GM12892 (cell line): Measurements from ENCODE around the gene CRTAC1.

Experiments
- DNase-seq: peaks from one replicate; pipeline ENCODE4 v3.0.0; 2011; ENCODE audit not compliant: insufficient read length
- FAIRE-seq: peaks from 2 replicates; lab custom pipeline; 2011; peaks lifted over from hg19 to GRCh38; lab: Jason Lieb, UNC
- POLR2A ChIP-seq: IDR thresholded peaks from 2 replicates; pipeline ENCODE4 v1.6.1; 2011; ENCODE audit warnings: low read depth, low read length, control low read depth
- POLR2AphosphoS5 ChIP-seq: IDR thresholded peaks from 2 replicates; pipeline ENCODE4 v1.6.1; 2011; ENCODE audit warnings: low read depth, low read length, control low read depth
- TAF1 ChIP-seq: IDR thresholded peaks from 2 replicates; pipeline ENCODE4 v1.6.1; 2011; ENCODE audit warnings: low read depth, mild to moderate bottlenecking, control low read depth, low read length, borderline replicate concordance

The CRTAC1 gene

DNA sequence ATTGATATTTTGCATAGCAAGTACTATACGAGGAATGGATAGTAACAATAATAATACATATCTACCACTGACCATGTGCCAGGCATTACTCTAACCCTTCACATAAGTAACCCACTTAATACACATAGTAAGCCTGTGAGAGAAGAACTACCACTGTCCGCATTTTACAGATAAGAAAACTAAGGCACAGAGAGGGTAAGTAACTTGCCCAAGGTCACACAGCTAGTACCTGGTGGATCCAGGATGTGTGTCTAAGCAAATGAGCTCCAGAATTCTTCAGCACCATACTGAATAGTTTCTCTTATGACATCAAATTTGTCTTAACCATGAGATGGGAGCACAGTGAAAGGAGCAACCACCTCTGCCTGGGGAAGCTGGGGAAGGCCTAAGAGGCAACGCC lies 10.2 kb downstream of the CRTAC1 start:
- FAIRE-seq: no peak
- no peak for TF ChIP-seq POLR2AphosphoS5
- DNase-seq: no peak

GRCh38 chr10:98019784-98020183 lies 10.6 kb downstream of the CRTAC1 start:
- TF ChIP-seq POLR2A (no peak), TAF1 (no peak), POLR2AphosphoS5 (no peak)
- DNase-seq: no peak
- no peak for FAIRE-seq

- DNase-seq (no peak), FAIRE-seq (no peak)
- TF ChIP-seq POLR2A (no peak), TAF1 (no peak), POLR2AphosphoS5 (no peak)
Observed at GRCh38 chr10:98016772-98017475, 13.5 kb downstream of the CRTAC1 start.

GRCh38 chr10:98013776-98014175 lies 16.6 kb downstream of the CRTAC1 start:
- FAIRE-seq (no peak), DNase-seq (no peak)
- TF ChIP-seq POLR2AphosphoS5 (no peak), POLR2A (no peak), TAF1 (no peak)

DNA sequence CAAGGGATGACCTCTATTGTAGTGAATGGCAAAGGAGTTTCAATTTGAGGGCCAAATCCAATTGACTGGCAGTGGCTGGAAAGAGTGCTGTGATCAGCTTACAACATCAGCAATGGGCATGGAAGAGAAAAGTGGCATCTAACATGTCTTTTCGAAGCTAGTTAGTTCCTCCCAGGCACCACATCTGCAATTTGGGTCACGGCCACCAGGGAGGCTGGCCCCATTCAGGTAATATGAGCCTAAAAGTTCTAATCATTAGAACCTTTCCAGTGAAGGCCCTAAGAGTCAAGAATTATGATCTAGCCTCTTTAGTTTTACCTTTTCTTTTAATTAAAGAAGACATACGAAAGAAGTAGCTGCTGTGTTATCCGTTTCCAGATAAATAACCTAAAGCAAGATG lies 17.3 kb downstream of the CRTAC1 start:
- no peak for TF ChIP-seq POLR2A
- no peak for TF ChIP-seq POLR2AphosphoS5
- no peak for TF ChIP-seq TAF1
- no peak for FAIRE-seq
- no peak for DNase-seq

DNA sequence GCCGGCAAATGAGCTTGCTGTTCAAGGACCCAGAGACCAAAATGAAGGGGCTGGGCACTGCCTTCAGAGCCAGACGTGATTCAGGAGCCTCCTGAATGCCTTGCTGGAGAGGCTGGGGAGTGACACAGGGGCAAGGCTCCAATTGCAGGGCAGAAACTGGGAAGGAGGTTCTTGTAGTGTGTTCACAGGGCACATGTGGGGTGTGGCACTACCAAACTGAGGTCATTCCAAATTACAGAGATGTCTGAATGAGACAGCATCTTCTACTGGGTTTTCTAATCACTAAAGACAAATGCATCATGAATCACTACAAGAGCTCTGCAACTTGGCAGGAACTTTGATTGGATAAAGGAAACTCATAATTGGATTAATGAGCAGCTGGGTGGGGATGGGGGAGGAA lies 17.8 kb downstream of the CRTAC1 start:
- FAIRE-seq (no peak), DNase-seq (no peak)
- TF ChIP-seq POLR2AphosphoS5 (no peak), TAF1 (no peak), POLR2A (no peak)

DNA sequence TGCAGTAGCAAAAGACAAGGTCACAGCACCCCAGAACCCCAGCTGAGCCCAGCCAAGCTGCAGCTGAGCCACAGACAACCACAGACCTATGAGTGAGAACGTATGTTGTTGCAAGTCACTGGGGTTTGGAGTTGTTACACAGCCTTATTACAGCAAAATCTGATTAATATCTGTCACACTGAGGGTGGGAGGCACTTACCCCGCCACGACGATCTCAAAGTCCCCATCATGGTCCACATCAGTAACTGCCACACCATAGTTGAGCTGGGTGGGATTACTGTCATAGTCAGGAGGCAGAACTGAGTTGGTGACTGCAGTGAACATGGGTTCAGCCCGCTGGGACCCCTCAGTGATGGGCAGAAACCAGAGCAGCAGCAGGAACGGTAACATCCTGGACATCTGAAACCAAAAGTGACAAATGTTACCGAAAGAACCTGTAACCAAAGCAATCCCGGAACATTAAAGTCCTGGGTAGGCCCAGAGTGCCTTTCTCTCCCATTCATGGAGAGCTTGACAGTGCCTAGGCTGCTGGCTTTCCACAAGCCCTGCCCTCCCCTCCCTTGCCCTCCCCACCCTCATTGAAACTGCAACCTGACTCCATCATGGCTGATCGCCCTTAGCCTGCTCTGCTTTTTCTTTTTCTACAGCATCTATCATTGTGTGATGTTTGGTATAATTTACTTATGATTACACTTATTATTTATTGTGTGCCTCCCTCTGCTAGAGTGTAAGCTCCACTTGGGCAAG lies 19.3 kb downstream of the CRTAC1 start:
- no peak for DNase-seq

GRCh38 chr10:98006266-98006665 lies 24.2 kb downstream of the CRTAC1 start:
- no peak for FAIRE-seq
- DNase-seq: no peak
- TF ChIP-seq POLR2AphosphoS5: no peak
- TF ChIP-seq POLR2A: no peak
- TF ChIP-seq TAF1: no peak

More for the DNA sequence above, 19.3 kb downstream of the CRTAC1 start:
- no peak for TF ChIP-seq POLR2A
- FAIRE-seq: no peak

GRCh38 chr10:98001736-98002135 lies 28.7 kb downstream of the CRTAC1 start:
- no peak for TF ChIP-seq TAF1
- no peak for TF ChIP-seq POLR2A
- no peak for TF ChIP-seq POLR2AphosphoS5
- DNase-seq (no peak), FAIRE-seq (no peak)

DNA sequence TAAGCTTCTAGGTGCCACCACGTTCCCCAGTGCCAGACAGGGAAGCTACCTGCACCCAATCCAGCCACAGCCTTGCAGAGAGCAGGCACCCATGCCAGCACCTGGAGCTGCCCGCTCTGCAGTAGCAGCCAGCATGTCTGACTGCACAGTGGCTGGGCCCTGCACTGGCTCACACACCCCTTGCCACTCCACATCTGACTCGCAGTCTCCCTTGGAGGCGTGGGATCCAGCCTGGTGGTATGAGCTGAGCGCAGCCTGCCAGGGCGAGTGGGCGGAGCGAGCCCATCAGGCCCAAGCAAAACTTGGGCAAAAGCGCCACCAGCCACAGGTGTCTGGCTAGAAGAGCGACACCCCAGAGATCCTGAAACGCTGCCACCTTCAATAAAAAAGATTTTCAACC lies 30.1 kb downstream of the CRTAC1 start:
- TF ChIP-seq TAF1: no peak
- TF ChIP-seq POLR2A: no peak
- TF ChIP-seq POLR2AphosphoS5: no peak
- DNase-seq (no peak), FAIRE-seq (no peak)

DNA sequence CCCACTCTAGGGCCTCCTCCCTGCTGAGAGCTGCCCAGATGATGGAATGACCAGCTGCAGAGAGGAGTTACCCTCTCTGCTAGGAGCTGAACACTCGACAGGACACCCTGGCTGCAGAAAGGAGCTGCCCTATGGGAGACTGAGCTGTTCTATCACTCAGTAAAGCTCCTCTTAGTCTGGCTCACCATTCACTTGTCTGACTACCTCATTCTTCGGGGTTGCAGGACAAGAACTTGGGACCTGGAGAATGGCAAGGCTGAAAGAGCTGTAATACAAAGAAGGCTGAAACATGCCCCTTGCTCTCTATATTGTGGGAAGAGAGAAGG lies 30.5 kb downstream of the CRTAC1 start:
- no peak for TF ChIP-seq POLR2A
- no peak for TF ChIP-seq TAF1
- no peak for TF ChIP-seq POLR2AphosphoS5
- DNase-seq (no peak), FAIRE-seq (no peak)

GRCh38 chr10:97999066-97999922 lies 31.1 kb downstream of the CRTAC1 start:
- DNase-seq: no peak
- no peak for FAIRE-seq
- TF ChIP-seq POLR2A (no peak), POLR2AphosphoS5 (no peak), TAF1 (no peak)
